Tibial nerve (tissue), 4 donors: ENCODE data around the gene OR2AT4. TPM values are rescaled to one million over a fixed set of nuclear protein-coding genes. Genes with fewer than 3 reads are reported as not detected.

Experiments used
- DNase-seq, 2 donors: peaks; one replicate each; pipeline ENCODE4 v3.0.0-alpha.2; 2019; ENCODE audit warnings: low spot score in 2 of 2
- H3K27ac ChIP-seq, 4 donors: fragments of 200-600 bp; sonication (generic) in 3 of 4; one replicate each; pipeline ENCODE4 v1.5.1; 2017 to 2019; ENCODE audit warnings: mild to moderate bottlenecking in 1 of 4
- H3K27me3 ChIP-seq, 2 donors: fragments of 200-600 bp; sonication (generic) in 1 of 2; one replicate each; pipeline versions ENCODE4 v1.5.1 to v1.6.0; 2017 to 2019
- H3K36me3 ChIP-seq, 3 donors: fragments of 200-600 bp; sonication (generic); one replicate each; pipeline ENCODE4 v1.5.1; 2018 to 2019
- H3K4me1 ChIP-seq, 4 donors: fragments of 200-600 bp; sonication (generic) in 3 of 4; one replicate each; pipeline ENCODE4 v1.5.1; 2017 to 2019
- H3K4me3 ChIP-seq, 4 donors: fragments of 200-600 bp; sonication (generic) in 3 of 4; one replicate each; pipeline ENCODE4 v1.5.1; 2017 to 2019; ENCODE audit warnings: mild to moderate bottlenecking in 1 of 4, moderate library complexity in 1 of 4
- H3K9me3 ChIP-seq, 4 donors: fragments of 200-600 bp; sonication (generic) in 3 of 4; one replicate each; pipeline ENCODE4 v1.5.1; 2017 to 2019
- CTCF ChIP-seq, 5 experiments: fragments of 200-600 bp in 3 of 5; fragments of 450-650 bp in 2 of 5; sonication (generic) in 3 of 5; IDR thresholded peaks; one replicate each; pipeline ENCODE4 v1.5.1; 2016 to 2019; ENCODE audit warnings: antibody characterized with exemption in 5 of 5, mild to moderate bottlenecking in 3 of 5, moderate library complexity in 2 of 5
- EP300 ChIP-seq, 2 donors: sonication (generic); formaldehyde crosslinking; IDR thresholded peaks; one replicate each; pipeline ENCODE4 v1.6.1; 2017; ENCODE audit warnings: antibody characterized with exemption in 2 of 2, mild to moderate bottlenecking in 1 of 2
- POLR2A ChIP-seq, 2 donors: fragments of 450-650 bp; IDR thresholded peaks; one replicate each; pipeline ENCODE4 v1.6.1; 2017; ENCODE audit warnings: antibody characterized with exemption in 2 of 2, mild to moderate bottlenecking in 2 of 2, moderate library complexity in 2 of 2
- WGBS, 2 donors: methylation state at CpG; one replicate each; pipeline ENCODE4 v1.1.5; 2018; 5-methylcytosine and 5-hydroxymethylcytosine counted together
- total RNA-seq, 4 donors: library from RNA; depleted of rRNA; stranded (reverse); fragments of >200 nt; gene quantifications; one replicate each; pipeline ENCODE4 v1.1.0, GENCODE V29; 2016

The OR2AT4 gene
- total RNA-seq, 4 donors from 2014 or later = 0.87 to 2.3 (median 1.5) TPM

GRCh38 chr11:75066061-75066460 lies 30.6 kb downstream of the OR2AT4 start:
- DNase-seq = no peak
- H3K27me3 ChIP-seq = no peaks in the 10 kb centered on the region
- no peak overlapping the region for H3K27ac ChIP-seq
- H3K4me3 ChIP-seq = no peak overlapping the region
- no peaks in the 10 kb centered on the region for H3K4me1 ChIP-seq
- H3K36me3 ChIP-seq = no peaks in the 10 kb centered on the region
- 59 to 70% methylated on average over 7 of the region's 7 CpGs for WGBS, 2 donors
- H3K9me3 ChIP-seq = no peaks in the 10 kb centered on the region
- TF ChIP-seq POLR2A (IDR thresholded peaks at IDR 0.05) = no peak
- TF ChIP-seq EP300 (IDR thresholded peaks at IDR 0.05) = no peak
- no peak for TF ChIP-seq CTCF (IDR thresholded peaks at IDR 0.05)

- TF ChIP-seq EP300 (IDR thresholded peaks at IDR 0.05) (no peak), POLR2A (IDR thresholded peaks at IDR 0.05) (no peak), CTCF (IDR thresholded peaks at IDR 0.05) (no peak)
- H3K9me3 ChIP-seq = no peaks in the 10 kb centered on the region
- DNase-seq = no peak
- 33% methylated on average over 3 of the region's 3 CpGs for WGBS, 2 donors
- no peaks in the 10 kb centered on the region for H3K36me3 ChIP-seq
- H3K27ac ChIP-seq = no peak overlapping the region
- H3K4me3 ChIP-seq = no peak overlapping the region
- no peaks in the 10 kb centered on the region for H3K4me1 ChIP-seq
- H3K27me3 ChIP-seq = no peaks in the 10 kb centered on the region
These were observed 32.8 kb downstream of the OR2AT4 start for GRCh38 chr11:75063741-75064314.

GRCh38 chr11:75059299-75059698 lies 37.4 kb downstream of the OR2AT4 start:
- H3K4me3 ChIP-seq = no peak overlapping the region
- TF ChIP-seq CTCF (IDR thresholded peaks at IDR 0.05) = no peak
- TF ChIP-seq EP300 (IDR thresholded peaks at IDR 0.05) = no peak
- TF ChIP-seq POLR2A (IDR thresholded peaks at IDR 0.05) = no peak

GRCh38 chr11:75056814-75057213 lies 39.9 kb downstream of the OR2AT4 start:
- Histone ChIP-seq H3K27me3 (no peaks in the 10 kb centered on the region), H3K36me3 (no peaks in the 10 kb centered on the region), H3K9me3 (peaks cover 0 to 13% (median 6%) of the 10 kb centered on the region in 4 donors), H3K4me3 (no peak overlapping the region), H3K27ac (no peak overlapping the region), H3K4me1 (no peaks in the 10 kb centered on the region)
- WGBS, 2 donors = 84 to 88% methylated on average over 3 of the region's 3 CpGs
- no peak for TF ChIP-seq POLR2A (IDR thresholded peaks at IDR 0.05)
- no peak for DNase-seq

More at GRCh38 chr11:75059299-75059698, 37.4 kb downstream of the OR2AT4 start:
- no peak for DNase-seq
- H3K36me3 ChIP-seq = no peaks in the 10 kb centered on the region
- H3K9me3 ChIP-seq = no peaks in the 10 kb centered on the region
- H3K27me3 ChIP-seq = no peaks in the 10 kb centered on the region
- no peak overlapping the region for H3K27ac ChIP-seq
- no peaks in the 10 kb centered on the region for H3K4me1 ChIP-seq

- Histone ChIP-seq H3K27me3 (no peaks in the 10 kb centered on the region), H3K27ac (no peak overlapping the region), H3K9me3 (peaks cover 0 to 24% (median 6%) of the 10 kb centered on the region in 4 donors), H3K4me3 (no peak overlapping the region), H3K36me3 (no peaks in the 10 kb centered on the region), H3K4me1 (no peaks in the 10 kb centered on the region)
- DNase-seq = no peak
- 83 to 92% methylated on average over 6 of the region's 6 CpGs for WGBS, 2 donors
- TF ChIP-seq EP300 (IDR thresholded peaks at IDR 0.05) (no peak), CTCF (IDR thresholded peaks at IDR 0.05) (no peak), POLR2A (IDR thresholded peaks at IDR 0.05) (no peak)
These were observed 41.2 kb downstream of the OR2AT4 start for GRCh38 chr11:75055511-75055910.

GRCh38 chr11:75052457-75052856 lies 44.2 kb downstream of the OR2AT4 start:
- H3K27me3 ChIP-seq = no peaks in the 10 kb centered on the region
- peaks cover 0 to 25% (median 6%) of the 10 kb centered on the region in 4 donors for H3K9me3 ChIP-seq
- WGBS, 2 donors = 94 to 98% methylated on average over 1 of the region's 1 CpG
- H3K27ac ChIP-seq = no peak overlapping the region
- no peaks in the 10 kb centered on the region for H3K4me1 ChIP-seq
- no peak for TF ChIP-seq CTCF (IDR thresholded peaks at IDR 0.05)
- no peak for TF ChIP-seq POLR2A (IDR thresholded peaks at IDR 0.05)
- TF ChIP-seq EP300 (IDR thresholded peaks at IDR 0.05) = no peak
- H3K36me3 ChIP-seq = no peaks in the 10 kb centered on the region
- no peak for DNase-seq
- no peak overlapping the region for H3K4me3 ChIP-seq
